Parathyroid adenoma (tissue), 2 donors: ENCODE results near the gene PCDHGA8.

Experiments
- H2AFZ ChIP-seq: fragments of 300-600 bp; sonication (generic); one replicate; pipeline ENCODE4 v1.7.0; 2017; ENCODE audit warnings: antibody characterized with exemption, mild to moderate bottlenecking
- H3K27ac ChIP-seq: fragments of 300-600 bp; sonication (generic); one replicate; pipeline ENCODE4 v1.7.0; 2017
- H3K27me3 ChIP-seq: fragments of 300-600 bp; sonication (generic); one replicate; pipeline ENCODE4 v1.7.0; 2017; ENCODE audit warnings: low read length; ENCODE audit not compliant: control insufficient read depth, insufficient read depth
- H3K36me3 ChIP-seq: fragments of 300-600 bp; sonication (generic); one replicate; pipeline ENCODE4 v1.7.0; 2017; ENCODE audit warnings: low read length; ENCODE audit not compliant: control insufficient read depth, insufficient read depth
- H3K4me1 ChIP-seq: fragments of 300-600 bp; sonication (generic); one replicate; pipeline ENCODE4 v1.7.0; 2017; ENCODE audit warnings: control low read depth
- H3K4me2 ChIP-seq: fragments of 300-600 bp; sonication (generic); one replicate; pipeline ENCODE4 v1.7.0; 2017; ENCODE audit warnings: low read length
- H3K4me3 ChIP-seq: fragments of 300-600 bp; sonication (generic); one replicate; pipeline ENCODE4 v1.7.0; 2017; ENCODE audit warnings: low read depth, low read length
- H3K79me2 ChIP-seq: fragments of 300-600 bp; sonication (generic); one replicate; pipeline ENCODE4 v1.7.0; 2017; ENCODE audit warnings: control low read depth
- H3K9ac ChIP-seq: fragments of 300-600 bp; sonication (generic); one replicate; pipeline ENCODE4 v1.7.0; 2017; ENCODE audit warnings: mild to moderate bottlenecking
- H3K9me3 ChIP-seq: fragments of 300-600 bp; sonication (generic); one replicate; pipeline ENCODE4 v1.7.0; 2017; ENCODE audit warnings: low read length; ENCODE audit not compliant: control insufficient read depth
- CTCF ChIP-seq: fragments of 300-600 bp; sonication (generic); IDR thresholded peaks from one replicate; pipeline ENCODE4 v1.7.0; 2017; ENCODE audit warnings: antibody characterized with exemption, mild to moderate bottlenecking
- donor health status: primary hyperparathyroidism.

The PCDHGA8 gene

DNA sequence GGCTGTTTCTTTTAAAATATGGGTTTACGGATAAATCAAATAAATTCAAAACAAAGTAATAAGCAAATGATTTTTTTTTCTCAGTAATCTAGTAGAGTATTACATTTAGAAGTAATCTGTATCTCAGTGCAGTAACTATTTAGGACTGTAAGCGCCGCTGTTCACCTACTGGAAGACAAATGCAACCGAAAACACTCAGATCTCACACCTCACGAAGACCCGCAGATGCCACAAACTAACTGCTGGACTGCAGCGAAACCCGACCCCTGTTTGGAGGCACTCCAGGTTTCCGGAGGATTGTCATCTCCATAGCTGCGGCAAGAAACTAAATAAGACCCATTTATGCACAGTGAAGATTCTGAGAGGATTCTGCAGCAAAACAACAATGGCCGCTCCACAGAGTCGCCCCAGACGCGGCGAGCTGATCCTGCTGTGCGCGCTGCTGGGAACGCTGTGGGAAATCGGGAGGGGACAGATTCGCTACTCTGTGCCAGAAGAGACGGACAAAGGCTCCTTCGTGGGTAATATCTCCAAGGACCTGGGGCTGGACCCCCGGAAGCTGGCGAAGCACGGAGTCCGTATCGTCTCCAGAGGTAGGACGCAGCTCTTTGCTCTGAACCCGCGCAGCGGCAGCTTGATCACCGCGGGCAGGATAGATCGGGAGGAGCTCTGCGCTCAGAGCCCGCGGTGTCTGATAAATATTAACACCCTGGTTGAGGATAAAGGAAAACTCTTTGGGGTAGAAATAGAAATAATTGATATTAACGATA is at the start of gene PCDHGA8:
TSS of gene PCDHGA8 (plus strand) at position 205 of the 770 bp plus-strand sequence. CDS start at position 386, 181 bp downstream.
- Histone ChIP-seq H3K4me3 (no peak within 1 kb of the TSS), H3K4me1 (no peaks in the 10 kb centered on the region), H2AFZ (no peak within 1 kb of the TSS), H3K27ac (no peak within 1 kb of the TSS), H3K4me2 (no peak within 1 kb of the TSS), H3K36me3 (peaks cover 3% of the 10 kb centered on the region), H3K9ac (no peak within 1 kb of the TSS), H3K27me3 (no peaks in the 10 kb centered on the region), H3K79me2 (no peaks in the 10 kb centered on the region), H3K9me3 (no peaks in the 10 kb centered on the region)
- TF ChIP-seq CTCF = no peak

GRCh38 chr5:141342773-141343172 is 49.7 kb upstream of the PCDHGA8 start:
- Histone ChIP-seq H3K4me2 (no peak overlapping the region), H3K27ac (no peak overlapping the region), H3K4me3 (no peak overlapping the region), H2AFZ (no peak overlapping the region), H3K27me3 (no peaks in the 10 kb centered on the region), H3K9ac (no peak overlapping the region), H3K79me2 (no peaks in the 10 kb centered on the region), H3K36me3 (peaks cover 3% of the 10 kb centered on the region), H3K4me1 (no peaks in the 10 kb centered on the region), H3K9me3 (peaks cover 8% of the 10 kb centered on the region)
- TF ChIP-seq CTCF = no peak

GRCh38 chr5:141343242-141343952 is 49.0 kb upstream of the PCDHGA8 start, which contains the start of gene PCDHGA3:
Gene PCDHGA3, plus strand, starts transcription at chr5:141343829. Its CDS starts 205 bp downstream, at chr5:141344034.
- Histone ChIP-seq H3K4me2 (no peak within 1 kb of the TSS), H3K9me3 (peaks cover 8% of the 10 kb centered on the region), H3K27me3 (no peaks in the 10 kb centered on the region), H3K79me2 (no peaks in the 10 kb centered on the region), H2AFZ (no peak within 1 kb of the TSS), H3K27ac (no peak within 1 kb of the TSS), H3K36me3 (peaks cover 1% of the 10 kb centered on the region), H3K9ac (no peak within 1 kb of the TSS), H3K4me1 (no peaks in the 10 kb centered on the region), H3K4me3 (no peak within 1 kb of the TSS)
- TF ChIP-seq CTCF = no peak

- no peak for TF ChIP-seq CTCF
- no peak overlapping the region for H2AFZ ChIP-seq
- no peaks in the 10 kb centered on the region for H3K79me2 ChIP-seq
- no peak overlapping the region for H3K4me2 ChIP-seq
- no peak overlapping the region for H3K9ac ChIP-seq
- H3K4me1 ChIP-seq = no peaks in the 10 kb centered on the region
- H3K4me3 ChIP-seq = no peak overlapping the region
- no peaks in the 10 kb centered on the region for H3K36me3 ChIP-seq
- H3K27ac ChIP-seq = no peak overlapping the region
- H3K27me3 ChIP-seq = no peaks in the 10 kb centered on the region
- H3K9me3 ChIP-seq = peaks cover 8% of the 10 kb centered on the region
Measured at GRCh38 chr5:141343953-141344463, 48.4 kb upstream of the PCDHGA8 start.
